ENCODE measurements around the gene C3. TPM values are rescaled to one million over a fixed set of nuclear protein-coding genes. Genes with fewer than 3 reads are reported as not detected.

The C3 gene
- total and polyA plus RNA-seq, 2 of the 13 experiments (the other 11 are each of a cell fraction or from before 2014, with no cell fraction given) = 1,455 to 6,272 TPM

GRCh38 chr19:6754136-6754535 lies 33.7 kb upstream of the C3 start:
- Histone ChIP-seq H3K4me3 (replicated peaks in 1 of 3; ENCODE audit: insufficient read depth in 1 of 3, low read depth in 2 of 3, low read length in 3 of 3) (no peak overlapping the region), H3K36me3 (replicated peaks in 1 of 2; ENCODE audit: control insufficient read depth in 1 of 2, insufficient read depth in 2 of 2, low read length in 2 of 2) (peaks cover 8 to 14% of the 10 kb centered on the region in 2 experiments), H3K4me1 (ENCODE audit: insufficient read depth, low read length) (peaks cover 24% of the 10 kb centered on the region), H3K27me3 (ENCODE audit: control insufficient read depth in 1 of 2, insufficient read depth in 2 of 2, low read length in 2 of 2) (no peaks in the 10 kb centered on the region), H3K9ac (ENCODE audit: insufficient read depth, low read depth, low read length) (no peak overlapping the region), H3K4me2 (ENCODE audit: low read depth, low read length) (no peak overlapping the region), H3K9me3 (ENCODE audit: low read length) (no peaks in the 10 kb centered on the region), H4K20me1 (ENCODE audit: insufficient read depth, low read length) (no peaks in the 10 kb centered on the region), H3K79me2 (ENCODE audit: insufficient read depth, low read length) (no peaks in the 10 kb centered on the region), H2AFZ (ENCODE audit: low read length) (no peak overlapping the region), H3K27ac (ENCODE audit: extremely low read length, insufficient read depth, low read length) (no peak overlapping the region)
- whole genome bisulfite sequencing (ENCODE audit: low lambda C conversion rate) = 100% methylated on average over 17 of the region's 22 CpGs
- in situ Hi-C loops (cut with HindIII; ENCODE audit: extremely low pct_ligation_motif_present, low pct_unique_long_range_greater_than_20kb) = no loop called here
- ATAC-seq (no peak), FAIRE-seq (no peak), DNase-seq (ENCODE audit: low spot score) (no peak)
- TF ChIP-seq TAF1 (CRISPR knock-in tag; IDR thresholded peaks at IDR 0.05) = no peak
- peak; percentile 72 for TF ChIP-seq HNRNPK (IDR thresholded peaks at IDR 0.05; ENCODE audit: low read depth, low read length, poor library complexity, severe bottlenecking)
- CTCF ChIA-PET (ENCODE audit: low intra/inter-chr PET ratio, low total read pairs) = interaction anchor here (3.2 kb wide), 1 partner anchor 15 kb away, joined by 25 read pairs; the partner anchor contains the start of genes GPR108 and TRIP10
- no TSS peak for BruUV-seq (replicated peaks)
- intact Hi-C loops (cut with micrococcal nuclease; ENCODE audit: unreplicated experiment) = loop anchor here (5.0 kb wide), 1 partner anchor 108 kb away; no protein-coding TSS in a partner anchor
- POLR2A ChIA-PET = interaction anchor here (0.8 to 3.9 kb wide), 5 partner anchors 10 to 49 kb away, joined by 3 to 89 read pairs (median 20); partner anchors contain the start of genes C3, GPR108, SH2D3A and TRIP10

- WGBS (ENCODE audit: low lambda C conversion rate) = 2% methylated on average over 23 of the region's 50 CpGs
- H3K4me2 ChIP-seq (ENCODE audit: low read depth, low read length) = peak overlapping the region; percentile 82
- CTCF ChIA-PET (ENCODE audit: low intra/inter-chr PET ratio, low total read pairs) = interaction anchor here (3.2 kb wide), 1 partner anchor 15 kb away, joined by 25 read pairs; the partner anchor contains the start of genes GPR108 and TRIP10
- intact Hi-C loops (cut with micrococcal nuclease; ENCODE audit: unreplicated experiment) = loop anchor here (1.0 to 5.0 kb wide), 3 partner anchors 15 to 109 kb away; partner anchors contain the start of gene C3
- peak overlapping the region; percentile 55 to 82 (median 75) for H3K4me3 ChIP-seq (replicated peaks in 1 of 3; ENCODE audit: insufficient read depth in 1 of 3, low read depth in 2 of 3, low read length in 3 of 3)
- ATAC-seq = peak; percentile 91
- H3K27ac ChIP-seq (ENCODE audit: extremely low read length, insufficient read depth, low read length) = peak overlapping the region; percentile 95
- POLR2A ChIA-PET = interaction anchor here (0.5 to 3.9 kb wide), 18 partner anchors 8 to 139 kb away, joined by 3 to 89 read pairs (median 8); partner anchors contain the start of genes C3, GPR108, SH2D3A and TRIP10
- H4K20me1 ChIP-seq (ENCODE audit: insufficient read depth, low read length) = no peaks in the 10 kb centered on the region
- H3K9me3 ChIP-seq (ENCODE audit: low read length) = no peaks in the 10 kb centered on the region
- no peak overlapping the region for H2AFZ ChIP-seq (ENCODE audit: low read length)
- H3K36me3 ChIP-seq (replicated peaks in 1 of 2; ENCODE audit: control insufficient read depth in 1 of 2, insufficient read depth in 2 of 2, low read length in 2 of 2) = peaks cover 8 to 20% of the 10 kb centered on the region in 2 experiments
- DNase-seq (ENCODE audit: low spot score) = peak; percentile 89
- BruUV-seq (replicated peaks) = no TSS peak
- FAIRE-seq = peak; percentile 69
- no peaks in the 10 kb centered on the region for H3K27me3 ChIP-seq (ENCODE audit: control insufficient read depth in 1 of 2, insufficient read depth in 2 of 2, low read length in 2 of 2)
- peak overlapping the region; percentile 80 for H3K9ac ChIP-seq (ENCODE audit: insufficient read depth, low read depth, low read length)
- peaks cover 27% of the 10 kb centered on the region for H3K4me1 ChIP-seq (ENCODE audit: insufficient read depth, low read length)
- no peaks in the 10 kb centered on the region for H3K79me2 ChIP-seq (ENCODE audit: insufficient read depth, low read length)
- in situ Hi-C loops (cut with HindIII; ENCODE audit: extremely low pct_ligation_motif_present, low pct_unique_long_range_greater_than_20kb) = no loop called here
- TF ChIP-seq TAF1 (CRISPR knock-in tag; IDR thresholded peaks at IDR 0.05) = peak; percentile 64; the same call in 1 of the 2 replicates
- TF ChIP-seq ZNF646 (CRISPR knock-in tag; IDR thresholded peaks at IDR 0.05) = no peak
- peak; percentile 60; the same call in 1 of the 2 replicates for TF ChIP-seq SOX5 (CRISPR knock-in tag; IDR thresholded peaks at IDR 0.05; ENCODE audit: borderline replicate concordance)
- TF ChIP-seq ZNF556 (CRISPR knock-in tag; IDR thresholded peaks at IDR 0.05; ENCODE audit: borderline replicate concordance) = 0 out of 2 replicates have a peak, but pooled peaks have one; percentile 76
- no peak for TF ChIP-seq ZNF713 (CRISPR knock-in tag; IDR thresholded peaks at IDR 0.05)
- 0 out of 2 replicates have a peak, but pooled peaks have one; percentile 33 for TF ChIP-seq ZNF563 (CRISPR knock-in tag; IDR thresholded peaks at IDR 0.05)
Measured at GRCh38 chr19:6753178-6754031, 33.0 kb upstream of the C3 start.
